HCT116 (cell line): Measurements from ENCODE around the gene MYLK4. TPM values are rescaled to one million over a fixed set of nuclear protein-coding genes. Genes with fewer than 3 reads are reported as not detected.
"Not testable (repeated sequence)": the region's sequence is repeated elsewhere in the genome, so short reads cannot be mapped to it uniquely, and the experiment has no call there.

Experiments
- ATAC-seq: fragments of 200-7000 bp; cut with Tn5 transposase; 2 replicates; pipeline ENCODE4 v1.9.1; 2020; ENCODE audit warnings: mild to moderate bottlenecking, moderate library complexity
- BruUV-seq: library from RNA; stranded (reverse); fragments of 400-500 nt; replicated peaks from 2 replicates; lab custom pipeline; 2021; lab: Mats Ljungman, UMichigan
- CTCF ChIA-PET: fragments of 300-600 bp; sonication (Branson Sonifier 250); formaldehyde crosslinking; loops from one replicate; lab custom pipeline; 2021; ENCODE audit warnings: antibody characterized with exemption; lab: Charles Lee
- POLR2A ChIA-PET: fragments of 300-600, 350-600 bp; sonication (Branson Sonifier 250); formaldehyde crosslinking; loops from one replicate; lab custom pipeline; 2021; ENCODE audit warnings: antibody characterized with exemption; lab: Charles Lee
- RAD21 ChIA-PET, 2 experiments: fragments of 300-600 bp; sonication (Branson Sonifier 250); formaldehyde crosslinking; loops; one replicate each; lab custom pipeline; 2023; ENCODE audit warnings: low total read pairs in 2 of 2; ENCODE audit not compliant: uncharacterized antibody in 2 of 2, unreplicated experiment in 2 of 2, low non-redundant PET in 1 of 2; lab: Charles Lee
- DNase-seq: peaks from one replicate; pipeline ENCODE4 v3.0.0-alpha.2; 2010; ENCODE audit warnings: low read depth, low spot score
- H2AFZ ChIP-seq: fragments of 200-600 bp; shearing (Covaris generic), sonication (generic); 2 replicates; pipeline ENCODE4 v1.6.1; 2017; ENCODE audit warnings: low read depth, mixed run types, mixed read lengths, antibody characterized with exemption, low read length; ENCODE audit not compliant: poor library complexity, severe bottlenecking
- H3K27ac ChIP-seq: 2 replicates; pipeline ENCODE4 v1.5.1; 2012; ENCODE audit warnings: low read depth, low read length
- H3K27me3 ChIP-seq: fragments of 200-600 bp; sonication (generic); 2 replicates; pipeline ENCODE4 v1.6.1; 2016; ENCODE audit warnings: mixed run types, low read length, mixed read lengths; ENCODE audit not compliant: insufficient read depth
- H3K36me3 ChIP-seq, 2 experiments: fragments of 200-500 bp in 1 of 2; fragments of 200-600 bp in 1 of 2; sonication (Bioruptor generic) in 1 of 2; sonication (generic) in 1 of 2; 2 replicates each; pipeline versions ENCODE4 v1.5.1 to v1.6.1; 2014 to 2016; ENCODE audit warnings: low read length in 2 of 2, inconsistent platforms in 1 of 2, mixed read lengths in 1 of 2, mixed run types in 1 of 2; ENCODE audit not compliant: insufficient read depth in 2 of 2, control insufficient read depth in 1 of 2
- H3K4me1 ChIP-seq, 2 experiments: fragments of 200-600 bp in 1 of 2; sonication (generic) in 1 of 2; 2 replicates each; pipeline versions ENCODE4 v1.5.1 to v1.6.1; 2012 to 2017; ENCODE audit warnings: low read length in 2 of 2, inconsistent platforms in 1 of 2, mild to moderate bottlenecking in 1 of 2, mixed read lengths in 1 of 2, mixed run types in 1 of 2, moderate library complexity in 1 of 2; ENCODE audit not compliant: insufficient read depth in 2 of 2, control insufficient read depth in 1 of 2
- H3K4me2 ChIP-seq: fragments of 200-600 bp; sonication (generic); 2 replicates; pipeline ENCODE4 v1.6.1; 2017; ENCODE audit warnings: mixed run types, low read length, mixed read lengths
- H3K4me3 ChIP-seq, 2 experiments: fragments of 200-600 bp in 1 of 2; sonication (generic) in 1 of 2; replicated peaks in 1 of 2; 2 replicates each; pipeline ENCODE4 v1.5.1; 2011 to 2016; ENCODE audit warnings: low read length in 2 of 2, control low read depth in 1 of 2, low read depth in 1 of 2, mild to moderate bottlenecking in 1 of 2, mixed read lengths in 1 of 2, mixed run types in 1 of 2
- H3K79me2 ChIP-seq: fragments of 200-600 bp; sonication (generic); 2 replicates; pipeline ENCODE4 v1.6.1; 2017; ENCODE audit warnings: mild to moderate bottlenecking, mixed run types, low read length, moderate library complexity, mixed read lengths; ENCODE audit not compliant: insufficient read depth
- H3K9ac ChIP-seq: fragments of 200-600 bp; sonication (generic); 2 replicates; pipeline ENCODE4 v1.6.1; 2016; ENCODE audit warnings: low read length, mixed read lengths
- H3K9me2 ChIP-seq: fragments of 200-600 bp; sonication (generic), shearing (Covaris generic); 2 replicates; pipeline ENCODE4 v1.6.1; 2017; ENCODE audit warnings: mixed run types, mild to moderate bottlenecking, moderate library complexity; ENCODE audit not compliant: insufficient read depth
- H3K9me3 ChIP-seq, 2 experiments: fragments of 200-500 bp in 1 of 2; fragments of 200-600 bp in 1 of 2; sonication (Bioruptor generic) in 1 of 2; sonication (generic) in 1 of 2; 2 replicates each; pipeline ENCODE4 v1.6.1; 2014 to 2017; ENCODE audit warnings: low read length in 2 of 2, mixed read lengths in 2 of 2, inconsistent platforms in 1 of 2, low read depth in 1 of 2, mild to moderate bottlenecking in 1 of 2, mixed run types in 1 of 2, moderate library complexity in 1 of 2; ENCODE audit not compliant: control insufficient read depth in 1 of 2, insufficient read depth in 1 of 2
- H4K20me1 ChIP-seq: fragments of 200-600 bp; sonication (generic), shearing (Covaris generic); 2 replicates; pipeline ENCODE4 v1.6.1; 2017; ENCODE audit warnings: mixed run types, mild to moderate bottlenecking, moderate library complexity; ENCODE audit not compliant: insufficient read depth
- CTCF ChIP-seq, 3 experiments: fragments of 200-600 bp in 1 of 3; sonication (generic) in 1 of 3; IDR thresholded peaks in 2 of 3; conservative IDR thresholded peaks in 1 of 3; 2 replicates each; pipeline ENCODE4 v1.5.1; 2012 to 2017; ENCODE audit warnings: low read depth in 2 of 3, low read length in 2 of 3, antibody characterized with exemption in 1 of 3, borderline replicate concordance in 1 of 3, control low read depth in 1 of 3, mild to moderate bottlenecking in 1 of 3, mixed read lengths in 1 of 3, mixed run types in 1 of 3, moderate library complexity in 1 of 3; ENCODE audit not compliant: insufficient read depth in 1 of 3
- RAD21 ChIP-seq: IDR thresholded peaks from 2 replicates; pipeline ENCODE4 v1.6.1; 2012; ENCODE audit warnings: low read depth, mild to moderate bottlenecking
- TCF7L2 ChIP-seq: IDR thresholded peaks from 2 replicates; pipeline ENCODE4 v1.7.0; 2011; ENCODE audit warnings: borderline replicate concordance, inconsistent platforms; ENCODE audit not compliant: insufficient read depth, insufficient read length; ENCODE audit errors: extremely low read depth
- intact Hi-C: fragments of 100-400 bp; cut with micrococcal nuclease; formaldehyde crosslinking; loops from 2 replicates; pipeline ENCODE4 v1.10.0; 2022
- total RNA-seq: library from RNA; stranded (reverse); gene quantifications from one replicate; pipeline ENCODE4 v1.2.1, GENCODE V29; 2021; ENCODE audit not compliant: unreplicated experiment

MYLK4 gene
- total RNA-seq, 1 experiment from 2014 or later = 0.27 TPM

- Histone ChIP-seq H3K79me2 (peaks cover 24% of the 10 kb centered on the region), H3K4me1 (peaks cover 15 to 25% of the 10 kb centered on the region in 2 experiments)
- H3K36me3 ChIP-seq, H3K4me2 ChIP-seq, BruUV-seq, H2AFZ ChIP-seq, DNase-seq, ATAC-seq, H4K20me1 ChIP-seq, H3K4me3 ChIP-seq, RAD21 ChIA-PET, H3K9me2 ChIP-seq, H3K27ac ChIP-seq, POLR2A ChIA-PET, H3K27me3 ChIP-seq, H3K9me3 ChIP-seq, CTCF ChIA-PET, H3K9ac ChIP-seq: not testable (repeated sequence)
- intact Hi-C loops = loop anchor here (10.0 kb wide), 1 partner anchor 302 kb away; the partner anchor contains the start of gene RIPK1
Measured at GRCh38 chr6:2762868-2763267, 12.1 kb upstream of the MYLK4 start.

GRCh38 chr6:2760882-2761842 lies 10.4 kb upstream of the MYLK4 start:
- no peaks in the 10 kb centered on the region for H3K36me3 ChIP-seq
- ChIA-PET CTCF (interaction anchor here (0.6 to 1.0 kb wide), 3 partner anchors 11 to 407 kb away, joined by 3 to 7 read pairs (median 4); partner anchors contain the start of gene MYLK4), POLR2A (no interaction called here), RAD21 (no interaction called here)
- peaks cover 8 to 11% of the 10 kb centered on the region in 2 experiments for H3K4me1 ChIP-seq
- H3K4me2 ChIP-seq = no peak overlapping the region
- peaks cover 7% of the 10 kb centered on the region for H3K79me2 ChIP-seq
- no peak overlapping the region for H2AFZ ChIP-seq
- no peak for DNase-seq
- TF ChIP-seq TCF7L2 (no peak), RAD21 (0 out of 2 replicates have a peak, but pooled peaks have one; percentile 26), CTCF (IDR thresholded peaks at IDR 0.05 in 2 of 3, conservative IDR thresholded peaks at IDR 0.05 in 1 of 3; ENCODE audit: borderline replicate concordance in 1 of 3, insufficient read depth in 1 of 3, low read depth in 2 of 3, low read length in 2 of 3) (peak in 2 of 3 experiments; percentile 40 to 48; a peak in 4 of 6 replicates)
- BruUV-seq = no TSS peak
- intact Hi-C loops = loop anchor here (10.0 kb wide), 1 partner anchor 304 kb away; the partner anchor contains the start of gene RIPK1
- H4K20me1 ChIP-seq = no peaks in the 10 kb centered on the region
- ATAC-seq = no peak
- no peak overlapping the region for H3K9ac ChIP-seq
- H3K27me3 ChIP-seq = no peaks in the 10 kb centered on the region
- H3K4me3 ChIP-seq = no peak overlapping the region
- no peak overlapping the region for H3K27ac ChIP-seq
- H3K9me3 ChIP-seq = no peaks in the 10 kb centered on the region; a peak in 1 of 4 replicates
- no peaks in the 10 kb centered on the region for H3K9me2 ChIP-seq
